ENCODE data around the gene USP17L5.
"Not testable (repeated sequence)": the region's sequence is repeated elsewhere in the genome, so short reads cannot be mapped to it uniquely, and the experiment has no call there.

DNA sequence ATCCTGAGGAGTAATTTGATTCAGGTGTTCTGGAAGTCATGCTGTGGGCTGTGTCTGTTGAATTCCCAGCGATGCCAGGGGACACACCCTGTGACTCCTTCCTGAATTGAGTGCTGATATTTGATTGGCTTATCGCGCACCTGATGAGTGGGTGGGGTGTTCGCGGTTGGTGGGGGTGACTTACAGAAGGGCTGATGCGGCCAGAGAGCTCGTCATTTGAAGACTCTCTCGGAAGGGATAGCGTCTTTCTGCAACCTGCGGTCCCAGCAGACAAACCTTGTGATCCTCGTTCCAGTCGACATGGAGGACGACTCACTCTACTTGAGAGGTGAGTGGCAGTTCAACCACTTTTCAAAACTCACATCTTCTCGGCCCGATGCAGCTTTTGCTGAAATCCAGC lies 4.6 kb downstream of the USP17L5 start, which contains the start of gene USP17L27:
- TF ChIP-seq, protein P1, sequence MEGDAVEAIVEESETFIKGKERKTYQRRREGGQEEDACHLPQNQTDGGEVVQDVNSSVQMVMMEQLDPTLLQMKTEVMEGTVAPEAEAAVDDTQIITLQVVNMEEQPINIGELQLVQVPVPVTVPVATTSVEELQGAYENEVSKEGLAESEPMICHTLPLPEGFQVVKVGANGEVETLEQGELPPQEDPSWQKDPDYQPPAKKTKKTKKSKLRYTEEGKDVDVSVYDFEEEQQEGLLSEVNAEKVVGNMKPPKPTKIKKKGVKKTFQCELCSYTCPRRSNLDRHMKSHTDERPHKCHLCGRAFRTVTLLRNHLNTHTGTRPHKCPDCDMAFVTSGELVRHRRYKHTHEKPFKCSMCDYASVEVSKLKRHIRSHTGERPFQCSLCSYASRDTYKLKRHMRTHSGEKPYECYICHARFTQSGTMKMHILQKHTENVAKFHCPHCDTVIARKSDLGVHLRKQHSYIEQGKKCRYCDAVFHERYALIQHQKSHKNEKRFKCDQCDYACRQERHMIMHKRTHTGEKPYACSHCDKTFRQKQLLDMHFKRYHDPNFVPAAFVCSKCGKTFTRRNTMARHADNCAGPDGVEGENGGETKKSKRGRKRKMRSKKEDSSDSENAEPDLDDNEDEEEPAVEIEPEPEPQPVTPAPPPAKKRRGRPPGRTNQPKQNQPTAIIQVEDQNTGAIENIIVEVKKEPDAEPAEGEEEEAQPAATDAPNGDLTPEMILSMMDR (conservative IDR thresholded peaks at IDR 0.05; ENCODE audit: low read depth, low read length): not testable (repeated sequence)
- TF ChIP-seq EZH2 (IDR thresholded peaks at IDR 0.05; ENCODE audit: borderline replicate concordance, low read depth, low read length, poor library complexity, severe bottlenecking): not testable (repeated sequence)
